GM12874 (cell line): ENCODE data around the gene NEUROD4.

Experiments
- CTCF ChIP-seq: IDR thresholded peaks from 2 replicates; pipeline ENCODE4 v1.5.1; 2011; ENCODE audit warnings: low read depth, mild to moderate bottlenecking, control low read depth, low read length, moderate library complexity; ENCODE audit not compliant: insufficient read depth

NEUROD4 gene

GRCh38 chr12:54980341-54980740, 39.4 kb upstream of the NEUROD4 start:
- no peak for TF ChIP-seq CTCF

GRCh38 chr12:54981796-54982195, 38.0 kb upstream of the NEUROD4 start:
- no peak for TF ChIP-seq CTCF

- TF ChIP-seq CTCF: no peak
Observed at GRCh38 chr12:54983536-54984101, 36.2 kb upstream of the NEUROD4 start.

GRCh38 chr12:54984658-54985376, 35.0 kb upstream of the NEUROD4 start, which contains the start of gene TESPA1:
TSS of gene TESPA1 (minus strand) at chr12:54984762. CDS start at chr12:54974562, 10,200 bp downstream.
- no peak for TF ChIP-seq CTCF

- no peak for TF ChIP-seq CTCF
Observed at GRCh38 chr12:54987611-54988231, 32.1 kb upstream of the NEUROD4 start.

- no peak for TF ChIP-seq CTCF
Observed at GRCh38 chr12:54988402-54989054, 31.2 kb upstream of the NEUROD4 start.

- TF ChIP-seq CTCF: no peak
Observed at GRCh38 chr12:54989829-54990228, 29.9 kb upstream of the NEUROD4 start.
